Uterus (tissue), 4 donors: ENCODE data around the gene ZNF619. TPM values are rescaled to one million over a fixed set of nuclear protein-coding genes. Genes with fewer than 3 reads are reported as not detected.

Experiments used
- DNase-seq, 2 donors: peaks; one replicate each; pipeline ENCODE4 v3.0.0-alpha.2; 2019 to 2020
- H3K27ac ChIP-seq, 2 donors: fragments of 200-600 bp; sonication (generic); 1 replicate in 1 of 2; 2 replicates in 1 of 2; pipeline ENCODE4 v1.5.1; 2016 to 2018
- H3K27me3 ChIP-seq, 2 donors: fragments of 200-600 bp; sonication (generic); one replicate each; pipeline ENCODE4 v1.5.1; 2018 to 2019; ENCODE audit warnings: control low read depth in 1 of 2
- H3K36me3 ChIP-seq, 2 donors: fragments of 200-600 bp; sonication (generic); one replicate each; pipeline ENCODE4 v1.5.1; 2019; ENCODE audit warnings: control low read depth in 1 of 2
- H3K4me1 ChIP-seq, 2 donors: fragments of 200-600 bp; sonication (generic); one replicate each; pipeline ENCODE4 v1.5.1; 2018 to 2019; ENCODE audit warnings: control low read depth in 1 of 2
- H3K4me3 ChIP-seq, 2 donors: fragments of 200-600 bp; sonication (generic); 1 replicate in 1 of 2; 2 replicates in 1 of 2; pipeline ENCODE4 v1.5.1; 2018 to 2019; ENCODE audit warnings: mild to moderate bottlenecking in 1 of 2
- H3K9me3 ChIP-seq, 2 donors: fragments of 200-600 bp; sonication (generic); one replicate each; pipeline ENCODE4 v1.5.1; 2019; ENCODE audit warnings: control low read depth in 1 of 2
- POLR2A ChIP-seq, 2 donors: fragments of 450-650 bp; IDR thresholded peaks; one replicate each; pipeline ENCODE4 v1.6.1; 2016; ENCODE audit warnings: antibody characterized with exemption in 2 of 2, mild to moderate bottlenecking in 1 of 2, moderate library complexity in 1 of 2
- intact Hi-C: fragments of 100-400 bp; cut with DNase I; formaldehyde crosslinking; loops from one replicate; pipeline ENCODE4 v1.15.1; 2023; ENCODE audit warnings: low total_unique reads
- total RNA-seq, 4 donors: library from RNA; depleted of rRNA in 3 of 4; stranded (reverse); fragments of >200 nt in 3 of 4; gene quantifications; one replicate each; pipeline versions ENCODE4 v1.1.0 to v1.2.4, GENCODE V29; 2014 to 2023
- TF ChIP-seq, protein P1 (sequence below), 4 experiments: fragments of 200-600 bp in 2 of 4; fragments of 450-650 bp in 2 of 4; sonication (generic) in 2 of 4; IDR thresholded peaks; one replicate each; pipeline ENCODE4 v1.5.1; 2016 to 2019; ENCODE audit warnings: antibody characterized with exemption in 4 of 4, mild to moderate bottlenecking in 2 of 4, moderate library complexity in 1 of 4
- donor health status: DM: yes; HTN: yes; CAD: no.

Gene ZNF619
- total RNA-seq, 4 donors from 2014 or later, result 0.59 to 11.9 (median 6.1) TPM

DNA sequence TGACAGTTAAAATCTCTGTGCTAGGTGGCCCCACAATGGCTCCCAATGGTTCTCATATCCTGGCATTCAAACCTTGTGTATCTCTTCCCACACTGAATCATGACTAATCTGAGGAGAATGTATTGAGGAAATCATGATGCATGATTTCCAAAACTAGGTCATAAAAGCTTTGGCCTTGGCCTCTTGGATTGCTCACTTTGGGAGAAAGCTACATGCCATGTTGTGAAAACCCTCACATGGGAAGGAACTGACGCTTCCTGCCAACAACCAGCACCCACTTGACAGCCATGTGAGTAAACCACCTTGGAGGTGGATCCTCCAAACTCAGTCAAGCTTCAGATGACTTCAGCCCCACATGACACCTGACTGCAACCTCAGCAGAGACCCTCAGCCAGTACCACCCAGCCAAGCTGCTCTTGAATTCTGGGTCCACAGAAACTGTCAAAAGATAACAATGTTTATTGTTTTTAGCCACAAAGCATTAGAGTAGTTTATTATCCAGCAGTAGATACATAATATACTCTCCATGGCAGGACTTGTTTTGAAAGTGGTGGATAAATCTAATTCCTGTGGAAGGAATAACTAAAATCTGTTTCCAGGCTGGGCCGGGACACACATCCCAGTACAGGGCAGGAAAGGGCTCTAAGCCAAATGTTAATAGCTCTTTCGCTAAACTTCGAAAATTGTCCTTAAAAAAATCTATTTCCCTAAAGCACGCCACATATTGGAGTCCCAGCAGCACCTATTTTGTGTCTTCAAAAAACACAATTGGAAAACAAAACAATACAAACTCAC, 27.9 kb downstream of the ZNF619 start:
- intact Hi-C loops, result no loop called here
- TF ChIP-seq, protein P1, sequence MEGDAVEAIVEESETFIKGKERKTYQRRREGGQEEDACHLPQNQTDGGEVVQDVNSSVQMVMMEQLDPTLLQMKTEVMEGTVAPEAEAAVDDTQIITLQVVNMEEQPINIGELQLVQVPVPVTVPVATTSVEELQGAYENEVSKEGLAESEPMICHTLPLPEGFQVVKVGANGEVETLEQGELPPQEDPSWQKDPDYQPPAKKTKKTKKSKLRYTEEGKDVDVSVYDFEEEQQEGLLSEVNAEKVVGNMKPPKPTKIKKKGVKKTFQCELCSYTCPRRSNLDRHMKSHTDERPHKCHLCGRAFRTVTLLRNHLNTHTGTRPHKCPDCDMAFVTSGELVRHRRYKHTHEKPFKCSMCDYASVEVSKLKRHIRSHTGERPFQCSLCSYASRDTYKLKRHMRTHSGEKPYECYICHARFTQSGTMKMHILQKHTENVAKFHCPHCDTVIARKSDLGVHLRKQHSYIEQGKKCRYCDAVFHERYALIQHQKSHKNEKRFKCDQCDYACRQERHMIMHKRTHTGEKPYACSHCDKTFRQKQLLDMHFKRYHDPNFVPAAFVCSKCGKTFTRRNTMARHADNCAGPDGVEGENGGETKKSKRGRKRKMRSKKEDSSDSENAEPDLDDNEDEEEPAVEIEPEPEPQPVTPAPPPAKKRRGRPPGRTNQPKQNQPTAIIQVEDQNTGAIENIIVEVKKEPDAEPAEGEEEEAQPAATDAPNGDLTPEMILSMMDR (IDR thresholded peaks at IDR 0.05), result no peak
- no peak for TF ChIP-seq POLR2A (IDR thresholded peaks at IDR 0.05)
- Histone ChIP-seq H3K36me3 (no peaks in the 10 kb centered on the region), H3K4me1 (peaks cover 0 to 3% of the 10 kb centered on the region in 2 donors), H3K9me3 (no peaks in the 10 kb centered on the region), H3K4me3 (no peak overlapping the region), H3K27me3 (no peaks in the 10 kb centered on the region), H3K27ac (peak overlapping the region; percentile 66 to 72)
- peak in 1 of 2 donors; percentile 53 for DNase-seq

DNA sequence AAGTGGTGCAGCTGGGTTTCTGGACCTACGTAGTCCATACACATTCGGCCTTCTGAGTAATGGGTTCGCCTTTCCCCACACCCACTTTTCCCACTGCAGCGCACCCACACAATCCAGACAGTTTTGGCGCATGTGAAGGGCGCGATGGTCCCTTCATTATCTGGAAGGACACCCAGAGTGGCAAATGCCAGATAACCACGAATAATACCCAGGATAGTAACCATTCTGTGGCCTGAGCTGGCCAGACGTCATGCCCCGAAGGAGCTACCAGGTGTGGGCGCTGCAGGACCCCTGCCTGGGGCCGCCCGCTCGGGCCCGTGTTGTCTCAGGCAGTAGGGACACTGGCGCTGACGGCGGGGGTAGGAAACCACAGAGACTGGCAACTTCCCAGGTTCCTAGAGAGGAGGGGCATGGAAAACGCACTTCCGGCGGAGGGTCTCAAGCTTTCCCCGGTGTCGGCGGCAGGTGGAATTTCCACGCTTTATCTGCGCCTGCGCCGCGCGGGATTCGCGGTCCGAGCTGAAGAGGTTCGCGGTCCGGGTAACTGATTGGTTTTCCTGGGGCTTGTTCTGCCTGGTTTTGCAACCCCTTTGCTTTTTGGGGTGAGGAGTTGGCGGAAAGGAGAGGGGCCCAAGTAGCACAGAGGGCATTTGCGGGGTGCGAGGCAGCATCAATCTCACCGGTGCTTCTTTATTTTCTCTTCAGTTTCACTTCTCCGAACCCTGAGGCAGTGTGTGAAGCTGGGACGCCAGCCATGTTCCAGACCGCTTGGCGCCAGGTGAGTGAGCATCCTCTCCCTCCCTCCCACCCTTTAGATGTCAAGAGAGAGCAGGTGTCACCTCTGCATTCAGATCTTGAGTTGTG, 28.9 kb downstream of the ZNF619 start, which contains the start of gene ZNF620:
TSS of gene ZNF620 (plus strand) at position 441 of the 864 bp plus-strand sequence. CDS start at position 755, 314 bp downstream.
- Histone ChIP-seq H3K27me3 (no peaks in the 10 kb centered on the region), H3K36me3 (no peaks in the 10 kb centered on the region), H3K9me3 (no peaks in the 10 kb centered on the region), H3K4me3 (peak within 1 kb of the TSS; percentile 40 to 52), H3K4me1 (peaks cover 0 to 3% of the 10 kb centered on the region in 2 donors), H3K27ac (peak within 1 kb of the TSS; percentile 66 to 72)
- intact Hi-C loops, result no loop called here
- TF ChIP-seq, protein P1 (IDR thresholded peaks at IDR 0.05), result peak in 1 of 4 experiments; percentile 31
- TF ChIP-seq POLR2A (IDR thresholded peaks at IDR 0.05), result peak in 1 of 2 donors; percentile 34
- peak; percentile 73 to 77 for DNase-seq

DNA sequence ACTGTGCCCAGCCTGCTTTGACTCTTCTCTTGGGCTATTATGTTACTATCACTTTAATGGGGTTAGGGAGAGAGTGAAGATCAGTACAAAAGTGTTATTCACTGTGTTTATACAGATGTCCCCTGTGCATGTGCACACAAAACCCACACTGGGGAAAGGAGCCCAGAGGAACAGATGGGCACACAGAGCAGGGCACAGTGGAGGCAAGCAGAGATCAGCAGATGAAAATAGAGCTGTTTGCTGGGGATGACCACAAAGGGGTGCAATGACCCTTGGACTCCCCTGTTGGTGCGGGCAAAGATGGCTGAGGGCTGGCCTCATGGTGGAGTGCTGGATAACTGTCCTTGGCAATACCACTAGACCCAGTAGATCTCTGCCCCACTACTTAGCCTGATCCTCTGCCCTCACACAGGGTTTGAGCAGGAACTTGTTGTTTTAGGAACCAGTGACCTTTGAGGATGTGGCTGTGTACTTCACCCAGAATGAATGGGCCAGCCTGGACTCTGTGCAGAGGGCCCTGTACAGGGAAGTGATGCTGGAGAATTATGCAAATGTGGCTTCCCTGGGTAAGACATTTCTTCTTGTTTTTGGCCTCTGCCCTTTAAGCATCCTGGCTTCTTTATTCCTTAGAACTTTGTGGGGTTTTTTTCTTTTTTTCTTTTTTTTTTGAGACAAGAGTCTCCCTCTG, 34.3 kb downstream of the ZNF619 start:
- intact Hi-C loops, result no loop called here
- Histone ChIP-seq H3K9me3 (no peaks in the 10 kb centered on the region), H3K36me3 (no peaks in the 10 kb centered on the region), H3K27ac (no peak overlapping the region), H3K4me3 (no peak overlapping the region), H3K4me1 (no peaks in the 10 kb centered on the region), H3K27me3 (no peaks in the 10 kb centered on the region)
- no peak for DNase-seq
- TF ChIP-seq, protein P1 (IDR thresholded peaks at IDR 0.05), result no peak
- TF ChIP-seq POLR2A (IDR thresholded peaks at IDR 0.05), result no peak

DNA sequence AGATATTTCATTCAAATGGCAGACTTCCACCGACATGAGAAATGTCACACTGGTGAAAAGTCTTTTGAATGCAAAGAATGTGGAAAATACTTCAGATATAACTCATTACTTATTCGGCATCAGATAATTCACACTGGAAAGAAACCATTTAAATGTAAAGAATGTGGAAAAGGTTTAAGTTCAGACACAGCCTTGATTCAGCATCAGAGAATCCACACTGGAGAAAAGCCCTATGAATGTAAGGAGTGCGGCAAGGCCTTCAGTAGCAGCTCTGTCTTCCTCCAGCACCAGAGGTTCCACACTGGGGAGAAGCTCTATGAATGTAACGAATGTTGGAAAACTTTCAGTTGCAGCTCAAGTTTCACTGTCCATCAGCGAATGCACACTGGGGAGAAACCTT, 39.3 kb downstream of the ZNF619 start:
- H3K27ac ChIP-seq, result no peak overlapping the region
- DNase-seq, result no peak
- H3K4me3 ChIP-seq, result no peak overlapping the region
- no peak for TF ChIP-seq POLR2A (IDR thresholded peaks at IDR 0.05)
- TF ChIP-seq, protein P1 (IDR thresholded peaks at IDR 0.05), result no peak
- H3K9me3 ChIP-seq, result no peaks in the 10 kb centered on the region
- H3K4me1 ChIP-seq, result no peaks in the 10 kb centered on the region
- H3K36me3 ChIP-seq, result no peaks in the 10 kb centered on the region
- H3K27me3 ChIP-seq, result no peaks in the 10 kb centered on the region
- intact Hi-C loops, result no loop called here
